ENCODE results near the gene IQCH. TPM values are rescaled to one million over a fixed set of nuclear protein-coding genes. Genes with fewer than 3 reads are reported as not detected.

Gene IQCH
- total and polyA plus RNA-seq, 2 experiments from 2014 or later, result 2.1 to 4.1 TPM

- no peak overlapping the region for H2AFZ ChIP-seq
- in situ Hi-C loops (cut with MboI), result no loop called here
- TF ChIP-seq EZH2 (IDR thresholded peaks at IDR 0.05; ENCODE audit: insufficient read depth, poor library complexity, severe bottlenecking), result no peak
- no peak for TF ChIP-seq EZH2phosphoT487 (IDR thresholded peaks at IDR 0.05; ENCODE audit: insufficient read depth, low read depth)
- no peak overlapping the region for H3K9ac ChIP-seq
- H3K4me3 ChIP-seq, result no peak overlapping the region
- H3K36me3 ChIP-seq (ENCODE audit: low read depth), result peaks cover 12% of the 10 kb centered on the region; the same call in 1 of the 2 replicates
- H3K4me2 ChIP-seq (ENCODE audit: unreplicated experiment), result no peak overlapping the region
- no peaks in the 10 kb centered on the region for H3K9me3 ChIP-seq (ENCODE audit: low read depth)
- 96 to 99% methylated on average over 5 of the region's 5 CpGs for WGBS, 2 experiments (ENCODE audit: low coverage in 1 of 2, low lambda C conversion rate in 2 of 2, missing lambda C conversion rate in 2 of 2)
- DNase-seq, result no peak
- H3K9me2 ChIP-seq (ENCODE audit: insufficient read depth), result no peaks in the 10 kb centered on the region
- 0 out of 2 replicates have a peak, but pooled peaks cover 4% of the 10 kb centered on the region for H3K4me1 ChIP-seq (ENCODE audit: insufficient read depth)
- no peak overlapping the region for H3K27ac ChIP-seq
- H4K20me1 ChIP-seq (ENCODE audit: insufficient read depth), result no peaks in the 10 kb centered on the region
- 0 out of 2 replicates have a peak, but pooled peaks cover 5% of the 10 kb centered on the region for H3K79me2 ChIP-seq (ENCODE audit: insufficient read depth)
- H3F3A ChIP-seq (ENCODE audit: insufficient read depth), result no peaks in the 10 kb centered on the region
- H3K27me3 ChIP-seq (replicated peaks; ENCODE audit: insufficient read depth), result no peaks in the 10 kb centered on the region
Observed at GRCh38 chr15:67210555-67211168, 43.9 kb upstream of the IQCH start.

- Histone ChIP-seq H3K27ac (no peak overlapping the region), H3K9ac (no peak overlapping the region), H2AFZ (no peak overlapping the region), H3K4me2 (ENCODE audit: unreplicated experiment) (no peak overlapping the region), H4K20me1 (ENCODE audit: insufficient read depth) (no peaks in the 10 kb centered on the region), H3K27me3 (replicated peaks; ENCODE audit: insufficient read depth) (no peaks in the 10 kb centered on the region), H3K9me2 (ENCODE audit: insufficient read depth) (no peaks in the 10 kb centered on the region), H3K4me3 (no peak overlapping the region), H3K36me3 (ENCODE audit: low read depth) (peaks cover 11% of the 10 kb centered on the region; the same call in 1 of the 2 replicates), H3K79me2 (ENCODE audit: insufficient read depth) (0 out of 2 replicates have a peak, but pooled peaks cover 5% of the 10 kb centered on the region), H3K4me1 (ENCODE audit: insufficient read depth) (0 out of 2 replicates have a peak, but pooled peaks cover 4% of the 10 kb centered on the region), H3F3A (ENCODE audit: insufficient read depth) (peaks cover 8% of the 10 kb centered on the region; the same call in 1 of the 2 replicates), H3K9me3 (ENCODE audit: low read depth) (no peaks in the 10 kb centered on the region)
- 90 to 91% methylated on average over 4 of the region's 4 CpGs for WGBS, 2 experiments (ENCODE audit: low coverage in 1 of 2, low lambda C conversion rate in 2 of 2, missing lambda C conversion rate in 2 of 2)
- in situ Hi-C loops (cut with MboI), result no loop called here
- DNase-seq, result no peak
- TF ChIP-seq EZH2phosphoT487 (IDR thresholded peaks at IDR 0.05; ENCODE audit: insufficient read depth, low read depth) (no peak), EZH2 (IDR thresholded peaks at IDR 0.05; ENCODE audit: insufficient read depth, poor library complexity, severe bottlenecking) (no peak)
Observed at GRCh38 chr15:67212684-67213367, 41.8 kb upstream of the IQCH start.

GRCh38 chr15:67215102-67215501 lies 39.5 kb upstream of the IQCH start:
- in situ Hi-C loops (cut with MboI), result no loop called here
- H3K4me2 ChIP-seq (ENCODE audit: unreplicated experiment), result no peak overlapping the region
- H3K9me3 ChIP-seq (ENCODE audit: low read depth), result no peaks in the 10 kb centered on the region
- H3K4me3 ChIP-seq, result no peak overlapping the region
- 0 out of 2 replicates have a peak, but pooled peaks cover 5% of the 10 kb centered on the region for H3K79me2 ChIP-seq (ENCODE audit: insufficient read depth)
- peaks cover 8% of the 10 kb centered on the region; the same call in 1 of the 2 replicates for H3F3A ChIP-seq (ENCODE audit: insufficient read depth)
- H2AFZ ChIP-seq, result no peak overlapping the region
- no peaks in the 10 kb centered on the region for H3K9me2 ChIP-seq (ENCODE audit: insufficient read depth)
- no peak for DNase-seq
- no peaks in the 10 kb centered on the region for H3K27me3 ChIP-seq (replicated peaks; ENCODE audit: insufficient read depth)
- no peak overlapping the region for H3K27ac ChIP-seq
- no peaks in the 10 kb centered on the region for H4K20me1 ChIP-seq (ENCODE audit: insufficient read depth)
- 97% methylated on average over 6 of the region's 6 CpGs for WGBS, 2 experiments (ENCODE audit: low coverage in 1 of 2, low lambda C conversion rate in 2 of 2, missing lambda C conversion rate in 2 of 2)
- no peaks in the 10 kb centered on the region for H3K36me3 ChIP-seq (ENCODE audit: low read depth)
- no peak for TF ChIP-seq EZH2 (IDR thresholded peaks at IDR 0.05; ENCODE audit: insufficient read depth, poor library complexity, severe bottlenecking)
- no peak for TF ChIP-seq EZH2phosphoT487 (IDR thresholded peaks at IDR 0.05; ENCODE audit: insufficient read depth, low read depth)
- no peak overlapping the region for H3K9ac ChIP-seq
- H3K4me1 ChIP-seq (ENCODE audit: insufficient read depth), result 0 out of 2 replicates have a peak, but pooled peaks cover 4% of the 10 kb centered on the region

GRCh38 chr15:67216859-67217258 lies 37.7 kb upstream of the IQCH start:
- TF ChIP-seq EZH2phosphoT487 (IDR thresholded peaks at IDR 0.05; ENCODE audit: insufficient read depth, low read depth), result no peak
- no peak for TF ChIP-seq EZH2 (IDR thresholded peaks at IDR 0.05; ENCODE audit: insufficient read depth, poor library complexity, severe bottlenecking)
- H3K79me2 ChIP-seq (ENCODE audit: insufficient read depth), result 0 out of 2 replicates have a peak, but pooled peaks cover 5% of the 10 kb centered on the region

More at GRCh38 chr15:67216859-67217258, 37.7 kb upstream of the IQCH start:
- Histone ChIP-seq H3F3A (ENCODE audit: insufficient read depth) (peaks cover 8% of the 10 kb centered on the region; the same call in 1 of the 2 replicates), H3K27me3 (replicated peaks; ENCODE audit: insufficient read depth) (no peaks in the 10 kb centered on the region), H3K9me3 (ENCODE audit: low read depth) (no peaks in the 10 kb centered on the region), H4K20me1 (ENCODE audit: insufficient read depth) (no peaks in the 10 kb centered on the region), H3K4me1 (ENCODE audit: insufficient read depth) (0 out of 2 replicates have a peak, but pooled peaks cover 4% of the 10 kb centered on the region), H3K36me3 (ENCODE audit: low read depth) (no peaks in the 10 kb centered on the region), H3K4me3 (no peak overlapping the region), H3K9ac (no peak overlapping the region), H2AFZ (no peak overlapping the region), H3K27ac (no peak overlapping the region), H3K4me2 (ENCODE audit: unreplicated experiment) (no peak overlapping the region), H3K9me2 (ENCODE audit: insufficient read depth) (no peaks in the 10 kb centered on the region)
- DNase-seq, result no peak
- in situ Hi-C loops (cut with MboI), result no loop called here
